Smooth muscle cell (in vitro differentiated cells): Measurements from ENCODE around the gene ATP1A1. TPM values are rescaled to one million over a fixed set of nuclear protein-coding genes. Genes with fewer than 3 reads are reported as not detected.

ENCODE experiments used
- DNase-seq: peaks from one replicate; lab custom pipeline; 2025; ENCODE audit not compliant: unreplicated experiment; lab: John Stamatoyannopoulos, UW
- H2AFZ ChIP-seq: fragments of 200-600 bp; sonication (generic); 2 replicates; pipeline ENCODE4 v1.6.0; 2016; ENCODE audit warnings: antibody characterized with exemption, low read depth, mild to moderate bottlenecking
- H3F3A ChIP-seq: fragments of 200-600 bp; sonication (generic); 2 replicates; pipeline ENCODE4 v1.6.0; 2017; ENCODE audit warnings: antibody characterized with exemption, low read depth
- H3K27ac ChIP-seq: fragments of 200-600 bp; sonication (generic); 2 replicates; pipeline ENCODE4 v1.5.1; 2016; ENCODE audit warnings: low read depth, mild to moderate bottlenecking
- H3K27me3 ChIP-seq: fragments of 200-600 bp; sonication (generic); 2 replicates; pipeline ENCODE4 v1.6.1; 2016; ENCODE audit warnings: low read depth, mild to moderate bottlenecking
- H3K36me3 ChIP-seq: fragments of 200-600 bp; sonication (generic); 2 replicates; pipeline ENCODE4 v1.5.1; 2016; ENCODE audit warnings: low read depth
- H3K4me1 ChIP-seq: fragments of 200-600 bp; sonication (generic); 2 replicates; pipeline ENCODE4 v1.5.1; 2016; ENCODE audit warnings: low read depth
- H3K4me2 ChIP-seq: fragments of 200-600 bp; sonication (generic); 2 replicates; pipeline ENCODE4 v1.6.0; 2016; ENCODE audit warnings: mild to moderate bottlenecking
- H3K4me3 ChIP-seq: fragments of 200-600 bp; sonication (generic); 2 replicates; pipeline ENCODE4 v1.5.1; 2016; ENCODE audit warnings: mild to moderate bottlenecking
- H3K79me2 ChIP-seq: fragments of 200-600 bp; sonication (generic); 2 replicates; pipeline ENCODE4 v1.6.0; 2016; ENCODE audit warnings: low read depth, mild to moderate bottlenecking
- H3K9ac ChIP-seq: fragments of 200-600 bp; sonication (generic); 2 replicates; pipeline ENCODE4 v1.6.0; 2016; ENCODE audit warnings: low read depth
- H3K9me3 ChIP-seq: fragments of 200-600 bp; sonication (generic); replicated peaks from 2 replicates; pipeline ENCODE4 v1.5.1; 2016; ENCODE audit warnings: low read depth
- H4K20me1 ChIP-seq: fragments of 200-600 bp; sonication (generic); 2 replicates; pipeline ENCODE4 v1.6.0; 2016; ENCODE audit warnings: low read depth
- CTCF ChIP-seq: fragments of 200-600 bp; sonication (generic); IDR thresholded peaks from 2 replicates; pipeline ENCODE4 v1.5.1; 2017; ENCODE audit warnings: borderline replicate concordance, mild to moderate bottlenecking, antibody characterized with exemption; ENCODE audit not compliant: insufficient read depth, poor library complexity, severe bottlenecking
- WGBS: methylation state at CpG from one replicate; pipeline ENCODE4 v1.1.7; 2016; ENCODE audit warnings: low lambda C conversion rate; 5-methylcytosine and 5-hydroxymethylcytosine counted together
- polyA plus RNA-seq: library from polyadenylated mRNA; unstranded; fragments of >200 nt; fragmentation: Nextera tagmentation; extraction: Ambion mirVana; gene quantifications from 2 replicates; pipeline ENCODE4 v1.2.1, GENCODE V29; 2016
- total RNA-seq: library from RNA; depleted of rRNA; stranded (reverse); fragments of >200 nt; gene quantifications from 2 replicates; pipeline ENCODE4 v1.2.3, GENCODE V29; 2014

Gene ATP1A1
- total and polyA plus RNA-seq, 2 experiments from 2014 or later: 75.7 to 104 TPM

DNA sequence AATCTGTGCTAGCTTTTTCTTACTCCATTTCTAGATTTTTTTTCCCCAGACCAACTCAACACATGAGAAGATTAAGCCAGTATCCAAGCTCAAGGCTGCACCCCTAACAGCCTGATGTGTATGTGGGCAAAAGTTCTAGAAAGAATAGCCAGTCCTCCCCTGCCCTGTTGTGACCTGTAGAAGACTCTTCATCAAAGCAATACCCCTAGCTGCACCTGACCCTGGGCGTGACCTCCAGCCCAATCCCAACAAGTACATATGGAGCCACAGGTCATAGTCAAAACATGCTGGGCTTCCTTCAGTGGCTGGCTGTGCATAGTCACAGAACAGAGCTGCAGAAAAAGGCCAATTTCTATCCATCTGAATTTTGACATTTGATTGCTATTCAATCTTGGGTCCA is 72.5 kb downstream of the ATP1A1 start:
- H3F3A ChIP-seq: no peaks in the 10 kb centered on the region
- H3K4me3 ChIP-seq: no peak overlapping the region
- DNase-seq: no peak
- 83% methylated on average over 1 of the region's 1 CpG for WGBS
- H4K20me1 ChIP-seq: no peaks in the 10 kb centered on the region
- no peaks in the 10 kb centered on the region for H3K9me3 ChIP-seq
- H3K4me1 ChIP-seq: no peaks in the 10 kb centered on the region
- H3K79me2 ChIP-seq: no peaks in the 10 kb centered on the region
- no peak for TF ChIP-seq CTCF
- H3K36me3 ChIP-seq: no peaks in the 10 kb centered on the region
- H2AFZ ChIP-seq: no peak overlapping the region
- H3K27ac ChIP-seq: no peak overlapping the region
- no peak overlapping the region for H3K9ac ChIP-seq
- H3K4me2 ChIP-seq: no peak overlapping the region
- H3K27me3 ChIP-seq: no peaks in the 10 kb centered on the region

DNA sequence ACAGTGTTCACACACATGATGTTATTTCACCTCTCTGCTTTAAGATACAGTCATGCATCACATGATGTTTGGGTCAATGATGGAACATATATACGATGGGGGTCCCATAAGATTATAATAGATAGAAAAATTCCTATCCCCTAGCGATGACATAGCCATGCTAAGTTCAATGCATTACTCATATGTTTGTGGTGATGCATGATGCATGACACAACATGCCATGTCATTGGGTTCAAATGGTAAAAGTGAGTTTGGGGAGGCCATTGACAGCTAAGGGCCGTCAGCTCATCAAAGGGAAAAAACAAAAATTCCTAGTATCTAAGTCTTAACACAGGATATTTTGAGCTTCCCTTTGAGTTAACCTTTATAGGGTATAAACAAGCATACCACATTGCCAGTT is 73.6 kb downstream of the ATP1A1 start:
- H3K9ac ChIP-seq: no peak overlapping the region
- no peaks in the 10 kb centered on the region for H4K20me1 ChIP-seq
- H3K9me3 ChIP-seq: no peaks in the 10 kb centered on the region
- DNase-seq: no peak
- no peaks in the 10 kb centered on the region for H3K79me2 ChIP-seq
- WGBS: 92% methylated on average over 3 of the region's 3 CpGs
- no peak overlapping the region for H3K4me2 ChIP-seq
- no peak overlapping the region for H3K27ac ChIP-seq
- no peak overlapping the region for H2AFZ ChIP-seq
- no peak for TF ChIP-seq CTCF
- H3F3A ChIP-seq: no peaks in the 10 kb centered on the region
- no peaks in the 10 kb centered on the region for H3K27me3 ChIP-seq
- no peak overlapping the region for H3K4me3 ChIP-seq
- no peaks in the 10 kb centered on the region for H3K36me3 ChIP-seq
- no peaks in the 10 kb centered on the region for H3K4me1 ChIP-seq

DNA sequence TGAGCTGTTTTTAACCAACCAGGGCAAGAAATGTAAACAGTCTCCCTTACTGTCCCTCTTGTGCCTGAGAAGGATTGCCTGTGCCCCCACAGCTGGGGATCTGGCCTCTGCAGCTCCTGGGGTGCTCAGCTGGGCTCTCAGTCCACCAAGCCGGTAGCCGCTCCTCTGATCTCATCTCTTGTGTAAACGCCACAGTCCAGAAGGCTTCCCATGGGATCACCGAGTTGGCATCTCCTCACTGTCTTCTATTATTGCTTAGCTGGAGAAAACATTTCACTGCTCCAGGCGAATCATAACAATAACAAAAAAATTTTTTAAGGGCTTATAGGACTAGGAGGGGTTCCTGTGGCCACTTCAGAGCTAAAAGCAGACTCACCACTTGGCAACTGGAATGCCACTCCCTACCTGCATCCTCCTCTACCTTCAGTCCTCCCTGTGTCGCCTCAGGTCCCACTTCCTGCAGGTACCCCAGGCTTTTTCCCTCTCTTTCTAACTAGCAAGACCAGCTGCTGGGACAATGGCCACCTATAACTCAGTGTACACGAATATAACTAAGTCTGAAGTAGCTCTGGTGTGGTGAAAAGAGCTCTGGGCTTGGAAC is 75.8 kb downstream of the ATP1A1 start:
- H3K27ac ChIP-seq: no peak overlapping the region
- no peaks in the 10 kb centered on the region for H3F3A ChIP-seq
- peaks cover 2% of the 10 kb centered on the region for H3K4me1 ChIP-seq
- H2AFZ ChIP-seq: no peak overlapping the region
- H3K79me2 ChIP-seq: no peaks in the 10 kb centered on the region
- TF ChIP-seq CTCF: no peak
- WGBS: 74% methylated on average over 7 of the region's 7 CpGs
- no peak overlapping the region for H3K4me2 ChIP-seq
- no peak overlapping the region for H3K4me3 ChIP-seq
- H4K20me1 ChIP-seq: no peaks in the 10 kb centered on the region
- DNase-seq: no peak
- no peak overlapping the region for H3K9ac ChIP-seq
- H3K36me3 ChIP-seq: no peaks in the 10 kb centered on the region
- no peaks in the 10 kb centered on the region for H3K9me3 ChIP-seq
- H3K27me3 ChIP-seq: no peaks in the 10 kb centered on the region

GRCh38 chr1:116449578-116449977 is 76.5 kb downstream of the ATP1A1 start:
- no peak for DNase-seq
- Histone ChIP-seq H3F3A (no peaks in the 10 kb centered on the region), H3K4me3 (no peak overlapping the region), H3K4me2 (no peak overlapping the region), H4K20me1 (no peaks in the 10 kb centered on the region), H3K9me3 (no peaks in the 10 kb centered on the region), H2AFZ (no peak overlapping the region), H3K4me1 (peaks cover 4% of the 10 kb centered on the region), H3K27me3 (no peaks in the 10 kb centered on the region), H3K27ac (no peak overlapping the region), H3K79me2 (no peaks in the 10 kb centered on the region), H3K36me3 (no peaks in the 10 kb centered on the region), H3K9ac (no peak overlapping the region)
- no peak for TF ChIP-seq CTCF
